GM23338 (cell line): ENCODE results near the gene SLC25A22.

Experiments
- CREB1 ChIP-seq: fragments of 250-450 bp; sonication (Bioruptor Pico); IDR thresholded peaks from 2 replicates; pipeline ENCODE4 v1.5.0; 2020; ENCODE audit warnings: low read depth, mild to moderate bottlenecking, moderate library complexity
- EZH2 ChIP-seq: fragments of 200-600 bp; sonication (generic); IDR thresholded peaks from one replicate; pipeline ENCODE4 v1.8.0; 2017; ENCODE audit warnings: antibody characterized with exemption, mild to moderate bottlenecking, low read depth; ENCODE audit not compliant: unreplicated experiment
- EZH2phosphoT487 ChIP-seq: fragments of 200-600 bp; sonication (generic); IDR thresholded peaks from one replicate; pipeline ENCODE4 v1.8.1; 2018; ENCODE audit warnings: antibody characterized with exemption; ENCODE audit not compliant: unreplicated experiment
- JUNB ChIP-seq: IDR thresholded peaks from one replicate; pipeline ENCODE4 v1.6.1; 2016; ENCODE audit warnings: antibody characterized with exemption; ENCODE audit not compliant: unreplicated experiment
- POLR2AphosphoS5 ChIP-seq: IDR thresholded peaks from 2 replicates; pipeline ENCODE4 v1.6.1; 2016; ENCODE audit warnings: antibody characterized with exemption, low read depth
- STAT1 ChIP-seq: IDR thresholded peaks from one replicate; pipeline ENCODE4 v1.6.1; 2016; ENCODE audit warnings: antibody characterized with exemption; ENCODE audit not compliant: unreplicated experiment
- ZNF114 ChIP-seq: fragments of 250-450 bp; sonication (Bioruptor Pico); IDR thresholded peaks from 2 replicates; pipeline ENCODE4 v1.5.0; 2020; ENCODE audit warnings: mild to moderate bottlenecking, moderate library complexity
- ZNF331 ChIP-seq: fragments of 250-450 bp; sonication (Bioruptor Pico); IDR thresholded peaks from 2 replicates; pipeline ENCODE4 v1.5.0; 2020; ENCODE audit warnings: low read depth, mild to moderate bottlenecking, moderate library complexity
- TF ChIP-seq, protein P1 (sequence below), 2 experiments: fragments of 200-600 bp in 1 of 2; sonication (generic) in 1 of 2; conservative IDR thresholded peaks; 2 replicates each; pipeline versions ENCODE4 v1.5.1 to v1.6.1; 2016 to 2017; ENCODE audit warnings: antibody characterized with exemption in 2 of 2, low read depth in 2 of 2, mild to moderate bottlenecking in 2 of 2, moderate library complexity in 1 of 2
- TF ChIP-seq, protein P2 (sequence below): IDR thresholded peaks from one replicate; pipeline ENCODE4 v1.6.1; 2018; ENCODE audit warnings: antibody characterized with exemption; ENCODE audit not compliant: unreplicated experiment
- TF ChIP-seq, protein P3 (sequence below): fragments of 250-450 bp; sonication (Bioruptor Pico); IDR thresholded peaks from 2 replicates; pipeline ENCODE4 v1.5.0; 2020; ENCODE audit warnings: mild to moderate bottlenecking, moderate library complexity
- TF ChIP-seq, protein P4 (sequence below): IDR thresholded peaks from 2 replicates; pipeline ENCODE4 v1.6.1; 2016; ENCODE audit warnings: antibody characterized with exemption

DNA sequence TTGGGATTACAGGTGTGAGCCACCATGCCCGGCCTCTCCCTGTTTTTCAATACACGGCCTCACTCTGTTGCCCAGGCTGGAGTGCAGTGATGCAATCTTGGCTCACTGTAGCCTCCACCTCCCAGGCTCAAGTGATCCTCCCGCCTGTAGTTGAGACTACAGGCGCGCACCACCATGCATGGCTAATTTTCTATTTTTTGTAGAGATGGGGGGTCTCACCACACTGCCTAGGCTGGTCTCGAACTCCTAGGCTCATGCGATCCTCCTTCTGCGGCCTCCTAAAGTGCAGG, 32.3 kb downstream of the SLC25A22 start:
- TF ChIP-seq, protein P1, sequence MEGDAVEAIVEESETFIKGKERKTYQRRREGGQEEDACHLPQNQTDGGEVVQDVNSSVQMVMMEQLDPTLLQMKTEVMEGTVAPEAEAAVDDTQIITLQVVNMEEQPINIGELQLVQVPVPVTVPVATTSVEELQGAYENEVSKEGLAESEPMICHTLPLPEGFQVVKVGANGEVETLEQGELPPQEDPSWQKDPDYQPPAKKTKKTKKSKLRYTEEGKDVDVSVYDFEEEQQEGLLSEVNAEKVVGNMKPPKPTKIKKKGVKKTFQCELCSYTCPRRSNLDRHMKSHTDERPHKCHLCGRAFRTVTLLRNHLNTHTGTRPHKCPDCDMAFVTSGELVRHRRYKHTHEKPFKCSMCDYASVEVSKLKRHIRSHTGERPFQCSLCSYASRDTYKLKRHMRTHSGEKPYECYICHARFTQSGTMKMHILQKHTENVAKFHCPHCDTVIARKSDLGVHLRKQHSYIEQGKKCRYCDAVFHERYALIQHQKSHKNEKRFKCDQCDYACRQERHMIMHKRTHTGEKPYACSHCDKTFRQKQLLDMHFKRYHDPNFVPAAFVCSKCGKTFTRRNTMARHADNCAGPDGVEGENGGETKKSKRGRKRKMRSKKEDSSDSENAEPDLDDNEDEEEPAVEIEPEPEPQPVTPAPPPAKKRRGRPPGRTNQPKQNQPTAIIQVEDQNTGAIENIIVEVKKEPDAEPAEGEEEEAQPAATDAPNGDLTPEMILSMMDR (conservative IDR thresholded peaks at IDR 0.05; ENCODE audit: low read depth in 2 of 2) = no peak
- TF ChIP-seq EZH2phosphoT487 = no peak
- TF ChIP-seq EZH2 = no peak
- TF ChIP-seq POLR2AphosphoS5 = no peak
- no peak for TF ChIP-seq ZNF331
- TF ChIP-seq, protein P2, sequence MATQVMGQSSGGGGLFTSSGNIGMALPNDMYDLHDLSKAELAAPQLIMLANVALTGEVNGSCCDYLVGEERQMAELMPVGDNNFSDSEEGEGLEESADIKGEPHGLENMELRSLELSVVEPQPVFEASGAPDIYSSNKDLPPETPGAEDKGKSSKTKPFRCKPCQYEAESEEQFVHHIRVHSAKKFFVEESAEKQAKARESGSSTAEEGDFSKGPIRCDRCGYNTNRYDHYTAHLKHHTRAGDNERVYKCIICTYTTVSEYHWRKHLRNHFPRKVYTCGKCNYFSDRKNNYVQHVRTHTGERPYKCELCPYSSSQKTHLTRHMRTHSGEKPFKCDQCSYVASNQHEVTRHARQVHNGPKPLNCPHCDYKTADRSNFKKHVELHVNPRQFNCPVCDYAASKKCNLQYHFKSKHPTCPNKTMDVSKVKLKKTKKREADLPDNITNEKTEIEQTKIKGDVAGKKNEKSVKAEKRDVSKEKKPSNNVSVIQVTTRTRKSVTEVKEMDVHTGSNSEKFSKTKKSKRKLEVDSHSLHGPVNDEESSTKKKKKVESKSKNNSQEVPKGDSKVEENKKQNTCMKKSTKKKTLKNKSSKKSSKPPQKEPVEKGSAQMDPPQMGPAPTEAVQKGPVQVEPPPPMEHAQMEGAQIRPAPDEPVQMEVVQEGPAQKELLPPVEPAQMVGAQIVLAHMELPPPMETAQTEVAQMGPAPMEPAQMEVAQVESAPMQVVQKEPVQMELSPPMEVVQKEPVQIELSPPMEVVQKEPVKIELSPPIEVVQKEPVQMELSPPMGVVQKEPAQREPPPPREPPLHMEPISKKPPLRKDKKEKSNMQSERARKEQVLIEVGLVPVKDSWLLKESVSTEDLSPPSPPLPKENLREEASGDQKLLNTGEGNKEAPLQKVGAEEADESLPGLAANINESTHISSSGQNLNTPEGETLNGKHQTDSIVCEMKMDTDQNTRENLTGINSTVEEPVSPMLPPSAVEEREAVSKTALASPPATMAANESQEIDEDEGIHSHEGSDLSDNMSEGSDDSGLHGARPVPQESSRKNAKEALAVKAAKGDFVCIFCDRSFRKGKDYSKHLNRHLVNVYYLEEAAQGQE = no peak
- no peak for TF ChIP-seq STAT1
- TF ChIP-seq, protein P3, sequence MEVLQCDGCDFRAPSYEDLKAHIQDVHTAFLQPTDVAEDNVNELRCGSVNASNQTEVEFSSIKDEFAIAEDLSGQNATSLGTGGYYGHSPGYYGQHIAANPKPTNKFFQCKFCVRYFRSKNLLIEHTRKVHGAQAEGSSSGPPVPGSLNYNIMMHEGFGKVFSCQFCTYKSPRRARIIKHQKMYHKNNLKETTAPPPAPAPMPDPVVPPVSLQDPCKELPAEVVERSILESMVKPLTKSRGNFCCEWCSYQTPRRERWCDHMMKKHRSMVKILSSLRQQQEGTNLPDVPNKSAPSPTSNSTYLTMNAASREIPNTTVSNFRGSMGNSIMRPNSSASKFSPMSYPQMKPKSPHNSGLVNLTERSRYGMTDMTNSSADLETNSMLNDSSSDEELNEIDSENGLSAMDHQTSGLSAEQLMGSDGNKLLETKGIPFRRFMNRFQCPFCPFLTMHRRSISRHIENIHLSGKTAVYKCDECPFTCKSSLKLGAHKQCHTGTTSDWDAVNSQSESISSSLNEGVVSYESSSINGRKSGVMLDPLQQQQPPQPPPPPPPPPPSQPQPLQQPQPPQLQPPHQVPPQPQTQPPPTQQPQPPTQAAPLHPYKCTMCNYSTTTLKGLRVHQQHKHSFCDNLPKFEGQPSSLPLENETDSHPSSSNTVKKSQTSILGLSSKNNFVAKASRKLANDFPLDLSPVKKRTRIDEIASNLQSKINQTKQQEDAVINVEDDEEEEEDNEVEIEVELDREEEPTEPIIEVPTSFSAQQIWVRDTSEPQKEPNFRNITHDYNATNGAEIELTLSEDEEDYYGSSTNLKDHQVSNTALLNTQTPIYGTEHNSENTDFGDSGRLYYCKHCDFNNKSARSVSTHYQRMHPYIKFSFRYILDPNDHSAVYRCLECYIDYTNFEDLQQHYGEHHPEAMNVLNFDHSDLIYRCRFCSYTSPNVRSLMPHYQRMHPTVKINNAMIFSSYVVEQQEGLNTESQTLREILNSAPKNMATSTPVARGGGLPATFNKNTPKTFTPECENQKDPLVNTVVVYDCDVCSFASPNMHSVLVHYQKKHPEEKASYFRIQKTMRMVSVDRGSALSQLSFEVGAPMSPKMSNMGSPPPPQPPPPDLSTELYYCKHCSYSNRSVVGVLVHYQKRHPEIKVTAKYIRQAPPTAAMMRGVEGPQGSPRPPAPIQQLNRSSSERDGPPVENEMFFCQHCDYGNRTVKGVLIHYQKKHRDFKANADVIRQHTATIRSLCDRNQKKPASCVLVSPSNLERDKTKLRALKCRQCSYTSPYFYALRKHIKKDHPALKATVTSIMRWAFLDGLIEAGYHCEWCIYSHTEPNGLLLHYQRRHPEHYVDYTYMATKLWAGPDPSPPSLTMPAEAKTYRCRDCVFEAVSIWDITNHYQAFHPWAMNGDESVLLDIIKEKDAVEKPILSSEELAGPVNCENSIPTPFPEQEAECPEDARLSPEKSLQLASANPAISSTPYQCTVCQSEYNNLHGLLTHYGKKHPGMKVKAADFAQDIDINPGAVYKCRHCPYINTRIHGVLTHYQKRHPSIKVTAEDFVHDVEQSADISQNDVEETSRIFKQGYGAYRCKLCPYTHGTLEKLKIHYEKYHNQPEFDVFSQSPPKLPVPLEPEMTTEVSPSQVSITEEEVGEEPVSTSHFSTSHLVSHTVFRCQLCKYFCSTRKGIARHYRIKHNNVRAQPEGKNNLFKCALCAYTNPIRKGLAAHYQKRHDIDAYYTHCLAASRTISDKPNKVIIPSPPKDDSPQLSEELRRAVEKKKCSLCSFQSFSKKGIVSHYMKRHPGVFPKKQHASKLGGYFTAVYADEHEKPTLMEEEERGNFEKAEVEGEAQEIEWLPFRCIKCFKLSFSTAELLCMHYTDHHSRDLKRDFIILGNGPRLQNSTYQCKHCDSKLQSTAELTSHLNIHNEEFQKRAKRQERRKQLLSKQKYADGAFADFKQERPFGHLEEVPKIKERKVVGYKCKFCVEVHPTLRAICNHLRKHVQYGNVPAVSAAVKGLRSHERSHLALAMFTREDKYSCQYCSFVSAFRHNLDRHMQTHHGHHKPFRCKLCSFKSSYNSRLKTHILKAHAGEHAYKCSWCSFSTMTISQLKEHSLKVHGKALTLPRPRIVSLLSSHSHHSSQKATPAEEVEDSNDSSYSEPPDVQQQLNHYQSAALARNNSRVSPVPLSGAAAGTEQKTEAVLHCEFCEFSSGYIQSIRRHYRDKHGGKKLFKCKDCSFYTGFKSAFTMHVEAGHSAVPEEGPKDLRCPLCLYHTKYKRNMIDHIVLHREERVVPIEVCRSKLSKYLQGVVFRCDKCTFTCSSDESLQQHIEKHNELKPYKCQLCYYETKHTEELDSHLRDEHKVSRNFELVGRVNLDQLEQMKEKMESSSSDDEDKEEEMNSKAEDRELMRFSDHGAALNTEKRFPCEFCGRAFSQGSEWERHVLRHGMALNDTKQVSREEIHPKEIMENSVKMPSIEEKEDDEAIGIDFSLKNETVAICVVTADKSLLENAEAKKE (CRISPR knock-in tag) = no peak
- TF ChIP-seq ZNF114 = no peak
- TF ChIP-seq, protein P4, sequence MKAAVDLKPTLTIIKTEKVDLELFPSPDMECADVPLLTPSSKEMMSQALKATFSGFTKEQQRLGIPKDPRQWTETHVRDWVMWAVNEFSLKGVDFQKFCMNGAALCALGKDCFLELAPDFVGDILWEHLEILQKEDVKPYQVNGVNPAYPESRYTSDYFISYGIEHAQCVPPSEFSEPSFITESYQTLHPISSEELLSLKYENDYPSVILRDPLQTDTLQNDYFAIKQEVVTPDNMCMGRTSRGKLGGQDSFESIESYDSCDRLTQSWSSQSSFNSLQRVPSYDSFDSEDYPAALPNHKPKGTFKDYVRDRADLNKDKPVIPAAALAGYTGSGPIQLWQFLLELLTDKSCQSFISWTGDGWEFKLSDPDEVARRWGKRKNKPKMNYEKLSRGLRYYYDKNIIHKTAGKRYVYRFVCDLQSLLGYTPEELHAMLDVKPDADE = no peak
- TF ChIP-seq CREB1 (CRISPR knock-in tag) = no peak
- no peak for TF ChIP-seq JUNB
